GM06990 (cell line): ENCODE results near the gene HS3ST4.

Source experiments
- DNase-seq: peaks from one replicate; pipeline ENCODE4 v3.0.0-alpha.2; 2011; ENCODE audit not compliant: insufficient read length; ENCODE audit errors: extremely low read depth
- H3K27me3 ChIP-seq: replicated peaks from 2 replicates; pipeline ENCODE4 v1.6.0; 2011; ENCODE audit warnings: low read length; ENCODE audit not compliant: control insufficient read depth, insufficient read depth
- H3K36me3 ChIP-seq: 2 replicates; pipeline ENCODE4 v1.5.1; 2011; ENCODE audit warnings: low read length; ENCODE audit not compliant: control insufficient read depth, insufficient read depth
- H3K4me3 ChIP-seq: replicated peaks from 2 replicates; pipeline ENCODE4 v1.5.1; 2011; ENCODE audit warnings: low read depth, mild to moderate bottlenecking, control low read depth, low read length
- CTCF ChIP-seq: IDR thresholded peaks from 2 replicates; pipeline ENCODE4 v1.5.1; 2011; ENCODE audit warnings: low read length, control low read depth, mild to moderate bottlenecking, inconsistent platforms; ENCODE audit not compliant: insufficient read depth, poor library complexity, severe bottlenecking

Gene HS3ST4

GRCh38 chr16:25799816-25800215, 108.1 kb downstream of the HS3ST4 start:
- no peak overlapping the region for H3K4me3 ChIP-seq
- DNase-seq, result no peak
- H3K36me3 ChIP-seq, result no peaks in the 10 kb centered on the region
- TF ChIP-seq CTCF, result no peak
- no peaks in the 10 kb centered on the region for H3K27me3 ChIP-seq

- Histone ChIP-seq H3K4me3 (no peak overlapping the region), H3K36me3 (no peaks in the 10 kb centered on the region), H3K27me3 (no peaks in the 10 kb centered on the region)
- TF ChIP-seq CTCF, result no peak
- DNase-seq, result no peak
Measured at GRCh38 chr16:25812215-25812614, 120.5 kb downstream of the HS3ST4 start.

- TF ChIP-seq CTCF, result no peak
- no peaks in the 10 kb centered on the region for H3K27me3 ChIP-seq
- H3K36me3 ChIP-seq, result no peaks in the 10 kb centered on the region
- no peak for DNase-seq
- H3K4me3 ChIP-seq, result no peak overlapping the region
Measured at GRCh38 chr16:25817295-25817694, 125.5 kb downstream of the HS3ST4 start.

- DNase-seq, result no peak
Measured at GRCh38 chr16:25817876-25818275, 126.1 kb downstream of the HS3ST4 start.

GRCh38 chr16:25823891-25824290, 132.1 kb downstream of the HS3ST4 start:
- no peak for TF ChIP-seq CTCF
- DNase-seq, result no peak
- H3K27me3 ChIP-seq, result no peaks in the 10 kb centered on the region
- H3K36me3 ChIP-seq, result no peaks in the 10 kb centered on the region
- H3K4me3 ChIP-seq, result no peak overlapping the region

More at GRCh38 chr16:25817876-25818275, 126.1 kb downstream of the HS3ST4 start:
- Histone ChIP-seq H3K36me3 (no peaks in the 10 kb centered on the region), H3K27me3 (no peaks in the 10 kb centered on the region), H3K4me3 (no peak overlapping the region)
- no peak for TF ChIP-seq CTCF

GRCh38 chr16:25827709-25828108, 135.9 kb downstream of the HS3ST4 start:
- TF ChIP-seq CTCF, result no peak

More at GRCh38 chr16:25827709-25828108, 135.9 kb downstream of the HS3ST4 start:
- Histone ChIP-seq H3K27me3 (no peaks in the 10 kb centered on the region), H3K4me3 (no peak overlapping the region), H3K36me3 (no peaks in the 10 kb centered on the region)
- no peak for DNase-seq
